GM21360 (cell line): ENCODE data around the gene ADAMTS20.
"Not testable (repeated sequence)": the region's sequence is repeated elsewhere in the genome, so short reads cannot be mapped to it uniquely, and the experiment has no call there.

Experiments used
- ATAC-seq: cut with Tn5 transposase; IDR thresholded peaks from one replicate; pipeline ENCODE4 v1.9.1; 2021; ENCODE audit warnings: mild to moderate bottlenecking, moderate library complexity; ENCODE audit not compliant: unreplicated experiment

Gene ADAMTS20, protein sequence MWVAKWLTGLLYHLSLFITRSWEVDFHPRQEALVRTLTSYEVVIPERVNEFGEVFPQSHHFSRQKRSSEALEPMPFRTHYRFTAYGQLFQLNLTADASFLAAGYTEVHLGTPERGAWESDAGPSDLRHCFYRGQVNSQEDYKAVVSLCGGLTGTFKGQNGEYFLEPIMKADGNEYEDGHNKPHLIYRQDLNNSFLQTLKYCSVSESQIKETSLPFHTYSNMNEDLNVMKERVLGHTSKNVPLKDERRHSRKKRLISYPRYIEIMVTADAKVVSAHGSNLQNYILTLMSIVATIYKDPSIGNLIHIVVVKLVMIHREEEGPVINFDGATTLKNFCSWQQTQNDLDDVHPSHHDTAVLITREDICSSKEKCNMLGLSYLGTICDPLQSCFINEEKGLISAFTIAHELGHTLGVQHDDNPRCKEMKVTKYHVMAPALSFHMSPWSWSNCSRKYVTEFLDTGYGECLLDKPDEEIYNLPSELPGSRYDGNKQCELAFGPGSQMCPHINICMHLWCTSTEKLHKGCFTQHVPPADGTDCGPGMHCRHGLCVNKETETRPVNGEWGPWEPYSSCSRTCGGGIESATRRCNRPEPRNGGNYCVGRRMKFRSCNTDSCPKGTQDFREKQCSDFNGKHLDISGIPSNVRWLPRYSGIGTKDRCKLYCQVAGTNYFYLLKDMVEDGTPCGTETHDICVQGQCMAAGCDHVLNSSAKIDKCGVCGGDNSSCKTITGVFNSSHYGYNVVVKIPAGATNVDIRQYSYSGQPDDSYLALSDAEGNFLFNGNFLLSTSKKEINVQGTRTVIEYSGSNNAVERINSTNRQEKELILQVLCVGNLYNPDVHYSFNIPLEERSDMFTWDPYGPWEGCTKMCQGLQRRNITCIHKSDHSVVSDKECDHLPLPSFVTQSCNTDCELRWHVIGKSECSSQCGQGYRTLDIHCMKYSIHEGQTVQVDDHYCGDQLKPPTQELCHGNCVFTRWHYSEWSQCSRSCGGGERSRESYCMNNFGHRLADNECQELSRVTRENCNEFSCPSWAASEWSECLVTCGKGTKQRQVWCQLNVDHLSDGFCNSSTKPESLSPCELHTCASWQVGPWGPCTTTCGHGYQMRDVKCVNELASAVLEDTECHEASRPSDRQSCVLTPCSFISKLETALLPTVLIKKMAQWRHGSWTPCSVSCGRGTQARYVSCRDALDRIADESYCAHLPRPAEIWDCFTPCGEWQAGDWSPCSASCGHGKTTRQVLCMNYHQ (N-terminal part only)

DNA sequence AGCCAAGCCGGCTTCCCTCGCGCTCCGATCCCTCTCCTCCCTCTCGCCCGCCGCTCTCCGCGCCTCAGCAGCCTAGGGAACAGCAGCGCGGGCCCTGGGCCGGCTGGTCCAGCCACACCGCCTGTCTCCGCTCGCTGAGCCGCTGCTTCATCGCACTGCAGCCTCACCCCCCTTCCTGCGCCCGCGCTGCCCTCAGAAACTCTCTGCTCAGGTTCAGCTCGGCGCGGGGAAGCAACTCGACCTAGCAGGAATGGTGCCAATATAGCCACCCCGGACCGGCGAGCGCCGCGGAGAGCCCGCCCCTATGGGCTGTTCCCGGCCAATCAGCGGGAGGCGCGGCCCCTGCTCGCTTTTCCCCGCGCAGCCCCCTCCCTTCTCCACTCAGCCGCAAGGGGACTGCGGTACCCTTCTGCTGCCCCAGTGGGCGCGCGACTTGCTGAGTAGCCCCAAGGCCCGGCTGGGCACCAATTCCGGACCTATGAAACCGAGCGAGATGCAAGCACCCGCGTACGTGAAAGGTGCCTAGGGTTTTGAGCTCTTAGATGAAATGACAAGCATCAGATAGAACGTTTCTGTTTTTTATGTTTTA lies at the start of gene ADAMTS20:
Gene ADAMTS20, minus strand, starts transcription at position 233 of the 589 bp plus-strand sequence. CDS start 282 bp downstream, outside the sequence.
- ATAC-seq, result no peak

DNA sequence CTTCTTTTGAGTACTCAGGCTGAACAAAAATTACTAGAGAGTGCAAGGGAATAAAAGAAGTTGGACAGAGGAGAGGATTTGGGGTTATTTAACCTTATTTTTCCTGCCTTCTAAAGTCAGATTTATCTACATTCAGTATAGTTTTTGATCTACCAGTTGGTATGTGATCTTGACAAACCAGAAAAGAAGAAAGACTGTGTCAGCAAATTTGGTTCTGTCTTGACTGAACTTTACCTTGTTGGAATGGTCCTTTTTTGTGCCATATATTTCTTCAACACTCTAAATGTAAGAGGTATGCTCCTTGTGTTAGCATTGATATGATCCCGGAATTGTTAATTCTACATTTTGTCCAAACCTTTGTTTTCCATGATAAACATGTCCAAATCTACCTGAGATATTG lies 47.7 kb upstream of the ADAMTS20 start:
- no peak for ATAC-seq

DNA sequence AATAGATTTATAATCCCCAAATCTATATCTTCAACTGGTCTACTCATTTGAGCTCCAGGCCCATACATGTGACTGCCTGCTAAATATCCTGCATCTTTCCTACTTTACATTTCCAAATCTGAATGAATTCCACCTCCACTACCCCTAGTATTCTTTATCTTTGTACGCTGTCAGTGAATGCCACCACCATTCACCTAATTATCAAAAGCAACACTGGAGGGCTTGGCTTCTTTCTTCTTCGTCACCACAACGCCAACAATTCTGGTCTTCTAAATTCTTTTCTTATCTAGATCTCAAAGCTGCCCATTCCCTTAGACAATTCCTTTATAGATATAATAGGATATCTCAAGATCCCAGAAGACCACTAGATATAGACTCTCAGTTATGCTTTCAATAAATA lies 47.1 kb upstream of the ADAMTS20 start:
- ATAC-seq, result no peak

DNA sequence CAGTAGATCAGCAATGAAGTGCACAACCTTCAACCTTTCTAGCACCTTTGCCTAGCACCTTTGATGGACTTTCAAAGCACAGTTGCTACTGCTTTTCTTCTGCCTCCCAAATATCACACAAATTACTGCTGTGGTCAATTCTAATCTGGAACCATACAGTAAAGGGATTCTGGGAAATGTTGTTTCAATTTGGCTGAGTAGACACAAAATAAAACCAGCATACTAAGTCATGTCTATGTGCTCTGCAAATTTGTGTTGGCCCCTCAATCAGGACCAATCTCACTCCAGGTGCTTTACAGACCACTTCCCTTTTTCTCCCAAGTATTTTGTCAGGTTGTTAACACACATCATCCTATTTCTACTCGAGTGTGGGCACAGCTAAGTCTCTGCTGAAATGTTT lies 38.3 kb upstream of the ADAMTS20 start:
- ATAC-seq, result no peak

DNA sequence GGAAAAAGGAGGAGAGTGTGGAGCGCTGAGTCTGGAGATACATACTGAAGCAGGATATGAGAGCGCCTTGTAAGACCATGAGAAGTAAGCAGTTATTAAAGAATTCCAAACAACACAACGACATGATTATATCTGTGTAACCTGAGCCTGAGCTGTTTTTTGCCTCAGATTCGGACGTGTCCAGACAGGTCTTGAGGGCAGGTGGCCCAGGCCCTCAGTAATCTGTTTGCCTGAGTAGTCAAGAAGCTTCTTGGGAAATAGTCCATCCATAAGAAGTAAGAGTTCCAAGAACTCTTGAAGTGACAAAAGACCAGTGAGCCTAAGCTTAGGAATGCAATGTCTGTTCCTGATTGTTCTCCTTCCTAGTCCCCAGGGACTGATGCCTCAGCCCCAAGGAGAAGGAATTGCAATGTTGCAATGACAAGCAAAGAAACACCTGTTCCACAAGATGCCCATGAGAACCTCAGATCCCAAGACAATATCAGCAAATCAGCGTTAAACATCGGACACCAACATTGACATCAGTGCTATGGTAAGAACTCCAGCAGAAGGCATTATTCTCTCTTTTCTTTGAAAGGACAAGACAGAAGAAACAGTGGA lies 34.7 kb upstream of the ADAMTS20 start:
- no peak for ATAC-seq

DNA sequence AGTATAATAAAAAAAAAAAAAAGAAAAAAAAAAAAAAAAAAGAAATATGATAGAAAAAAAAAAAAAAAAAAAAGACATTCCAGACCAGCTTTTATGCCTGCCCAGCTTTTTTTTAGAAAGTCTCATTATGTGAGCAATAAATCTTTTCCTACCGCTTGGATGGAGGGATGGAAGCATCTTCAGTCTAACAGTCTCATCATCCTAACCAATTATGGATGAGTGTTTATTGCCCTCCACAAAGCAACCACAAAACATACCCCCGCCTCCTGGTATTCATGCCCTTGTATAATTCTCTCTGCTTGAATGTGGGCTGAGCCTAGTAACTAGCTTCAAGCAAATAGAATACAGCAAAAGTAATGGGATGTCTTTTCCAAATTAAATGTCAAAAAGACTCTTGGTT lies 33.7 kb upstream of the ADAMTS20 start:
- ATAC-seq, result no peak

DNA sequence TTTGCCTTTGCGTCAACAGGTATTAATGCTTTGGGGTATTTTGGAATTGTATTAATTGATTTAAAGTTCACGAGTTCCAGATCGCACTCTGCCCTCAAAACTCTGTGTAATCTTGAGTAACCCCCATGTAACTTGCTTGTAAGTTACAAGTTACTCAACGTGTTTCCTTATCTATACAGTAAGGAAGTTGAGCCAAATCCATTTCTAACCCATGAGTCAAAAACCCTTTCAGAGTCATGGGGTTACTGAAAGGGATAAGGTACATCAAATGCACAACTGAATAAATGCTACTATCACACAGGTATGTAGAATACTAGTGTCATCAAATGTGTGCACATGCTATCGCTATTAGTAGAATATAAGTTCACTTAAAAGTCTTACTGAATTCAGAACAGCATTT lies 28.6 kb upstream of the ADAMTS20 start:
- no peak for ATAC-seq

DNA sequence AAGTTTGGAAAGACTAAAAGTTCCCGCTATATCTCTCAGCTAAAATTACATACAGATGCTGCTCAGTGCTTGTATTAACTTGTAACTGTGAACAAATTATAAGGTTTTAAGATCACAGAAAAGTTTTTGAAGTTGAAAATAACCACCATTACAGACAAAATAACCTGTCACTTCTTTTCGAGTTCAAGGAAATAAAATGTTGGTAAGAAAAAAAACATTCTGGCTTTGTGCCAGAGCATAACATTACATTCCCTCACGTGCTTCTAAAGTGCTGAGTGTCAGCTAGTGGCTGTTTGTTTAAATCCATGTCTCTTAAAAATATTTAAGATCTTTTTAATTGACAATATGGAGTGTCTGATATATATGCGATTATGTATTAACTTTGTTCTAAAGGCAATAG lies 27.2 kb upstream of the ADAMTS20 start:
- ATAC-seq, result no peak

DNA sequence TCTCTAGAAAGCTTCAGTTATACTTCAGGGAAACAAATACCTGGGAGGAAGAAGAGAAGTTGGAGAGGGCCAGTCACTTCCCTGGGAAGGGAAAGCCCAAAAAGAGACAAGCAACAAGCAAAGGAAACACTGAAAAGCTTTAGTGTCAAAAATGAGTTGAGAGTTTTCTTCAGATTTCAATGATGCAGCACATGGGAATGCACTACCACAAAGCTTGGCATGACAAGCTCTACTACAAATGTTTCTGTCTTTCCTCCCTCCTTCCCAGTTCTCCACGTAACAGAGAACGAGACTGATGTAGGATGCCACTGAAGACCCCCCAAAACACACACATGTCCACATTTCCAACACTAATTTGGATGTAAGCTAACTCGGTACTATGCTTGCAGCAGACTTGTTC lies 26.8 kb upstream of the ADAMTS20 start:
- ATAC-seq, result no peak

DNA sequence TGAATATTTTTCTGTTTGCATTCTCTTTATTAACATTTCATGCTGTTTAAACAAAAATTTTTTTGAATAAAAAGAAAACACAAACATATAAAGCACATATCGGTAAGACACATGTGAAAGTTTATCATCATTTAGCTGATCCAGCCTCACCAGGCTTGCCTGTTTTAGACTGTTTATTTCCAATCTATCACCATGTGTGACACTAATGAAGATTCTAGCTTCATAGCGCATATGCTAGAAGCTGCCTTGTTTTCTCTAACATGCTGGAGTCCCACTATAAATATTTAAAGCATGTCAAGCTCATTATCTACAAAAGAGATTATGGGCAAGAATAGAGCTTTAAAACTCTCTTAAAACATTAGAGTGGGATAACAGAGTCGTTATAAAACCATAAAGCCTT lies 25.4 kb upstream of the ADAMTS20 start:
- ATAC-seq, result no peak

DNA sequence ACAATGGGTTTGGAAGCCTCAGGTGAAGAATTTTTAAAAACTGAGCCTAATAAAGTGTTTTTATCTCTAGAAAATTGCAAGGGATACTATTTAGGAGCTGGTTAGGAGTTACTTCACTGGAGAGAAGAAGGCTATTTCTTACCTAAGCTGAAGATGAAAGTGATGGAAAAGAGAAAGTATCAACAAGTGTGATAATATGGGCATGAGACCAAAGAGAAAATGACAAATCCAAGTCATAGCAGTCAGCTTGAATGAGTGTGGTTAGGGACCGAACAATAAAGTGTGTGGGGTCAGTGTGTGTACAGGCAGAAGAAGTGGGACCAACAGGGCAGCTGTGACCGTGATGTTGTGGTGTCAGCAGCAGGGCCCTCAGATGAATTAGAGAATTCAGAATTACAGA lies 24.2 kb upstream of the ADAMTS20 start:
- ATAC-seq, result no peak

DNA sequence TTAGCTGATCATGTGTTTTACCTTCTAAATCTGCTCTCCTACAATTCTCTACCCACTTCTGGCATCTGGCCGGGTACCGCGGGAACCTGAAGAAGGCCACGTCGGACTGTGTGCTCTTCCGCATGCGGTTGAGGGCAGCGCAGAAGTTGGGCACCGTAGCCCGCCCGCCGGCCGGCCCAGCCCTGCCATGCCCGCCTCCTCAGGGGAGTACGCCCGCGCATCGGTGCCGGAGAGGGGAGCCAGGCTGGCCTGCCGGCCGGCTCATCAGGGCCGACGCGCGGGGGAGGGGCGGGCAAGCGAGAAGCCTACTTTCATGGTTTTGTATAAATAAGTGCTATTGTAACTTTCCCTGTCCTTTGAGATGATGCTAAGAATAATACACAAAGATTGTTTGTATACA lies 19.9 kb upstream of the ADAMTS20 start:
- no peak for ATAC-seq

DNA sequence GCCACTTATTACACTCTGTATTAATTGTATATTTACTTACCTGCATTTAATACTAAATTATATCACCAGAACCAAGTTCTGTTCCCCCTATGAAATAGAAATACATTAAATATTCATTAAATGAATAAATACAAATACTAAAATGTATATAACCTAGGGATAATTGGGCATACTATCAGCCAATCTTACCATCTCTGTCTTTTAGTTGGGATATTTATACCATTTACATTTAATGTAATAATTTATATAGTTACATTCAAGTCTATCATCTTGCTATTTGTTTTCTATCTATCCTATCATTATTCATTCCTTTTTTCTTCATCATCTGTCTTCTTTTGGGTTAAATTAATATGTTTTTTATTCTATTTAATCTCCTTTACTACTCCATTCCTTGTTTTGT lies 4.1 kb upstream of the ADAMTS20 start:
- ATAC-seq, result no peak

DNA sequence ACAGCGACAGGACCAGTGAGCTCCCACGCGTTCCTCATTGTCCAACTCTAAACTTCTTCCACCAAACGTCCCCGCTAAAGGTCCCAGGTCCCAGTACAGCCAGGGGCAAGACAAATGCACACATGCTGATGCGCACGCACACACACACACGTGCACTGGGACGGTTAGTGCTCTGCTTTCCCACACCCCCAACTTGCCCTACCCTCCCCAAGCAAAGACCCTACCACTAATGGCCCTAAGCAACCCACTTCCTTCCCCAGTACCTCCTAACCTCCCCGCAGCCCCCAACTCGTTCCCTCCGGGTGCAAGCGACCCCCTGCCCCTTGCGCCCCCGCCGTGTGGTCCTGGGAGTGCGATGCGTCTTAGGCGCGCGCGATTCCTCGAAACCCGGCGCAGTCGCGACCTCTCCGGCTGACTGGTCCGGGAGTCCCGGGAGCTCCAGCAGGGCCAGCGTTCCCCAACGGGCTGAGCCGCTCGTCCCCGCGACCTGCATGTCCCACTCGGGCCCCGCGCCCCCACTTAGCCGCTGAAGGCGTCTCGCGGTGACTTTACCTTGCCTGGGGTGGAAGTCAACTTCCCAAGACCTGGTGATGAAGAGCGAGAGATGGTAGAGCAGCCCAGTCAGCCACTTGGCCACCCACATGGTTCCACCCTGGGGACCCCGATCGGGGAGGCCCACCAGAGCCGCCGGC lies 578 bp downstream of the ADAMTS20 start:
- ATAC-seq, result no peak

DNA sequence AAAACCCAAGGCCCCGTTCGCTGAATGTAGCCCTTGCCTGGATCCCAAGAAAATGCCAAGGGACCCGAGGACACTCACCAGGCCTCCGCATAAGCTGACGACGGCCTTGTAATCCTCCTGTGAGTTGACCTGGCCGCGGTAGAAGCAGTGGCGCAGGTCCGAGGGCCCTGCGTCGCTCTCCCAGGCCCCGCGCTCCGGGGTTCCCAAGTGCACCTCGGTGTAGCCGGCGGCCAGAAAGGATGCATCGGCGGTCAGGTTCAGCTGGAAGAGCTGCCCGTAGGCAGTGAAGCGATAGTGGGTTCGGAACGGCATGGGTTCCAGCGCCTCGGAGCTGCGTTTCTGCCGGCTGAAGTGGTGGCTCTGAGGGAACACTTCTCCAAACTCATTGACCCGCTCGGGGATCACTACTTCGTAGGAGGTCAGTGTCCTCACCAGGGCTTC lies 1.2 kb downstream of the ADAMTS20 start:
- ATAC-seq, result no peak

DNA sequence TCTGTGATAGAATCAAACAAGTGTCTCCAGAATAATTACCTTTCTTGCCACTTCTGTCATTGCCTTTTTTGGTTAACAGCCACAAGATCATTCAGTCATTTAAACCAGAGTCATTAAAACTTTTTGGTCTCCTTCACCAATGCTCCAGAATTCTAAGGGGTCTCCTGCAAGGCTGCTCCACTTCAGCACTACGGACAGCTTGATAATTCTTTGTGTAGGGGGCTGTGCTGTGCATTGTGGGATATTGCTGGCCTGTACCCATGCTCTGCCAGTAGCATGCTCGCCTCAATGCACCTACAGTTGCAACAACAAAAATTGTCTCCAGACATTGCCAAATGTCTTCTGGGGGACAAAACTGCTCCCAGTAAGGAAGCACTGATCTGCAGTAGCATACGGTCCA lies 7.3 kb downstream of the ADAMTS20 start:
- no peak for ATAC-seq

DNA sequence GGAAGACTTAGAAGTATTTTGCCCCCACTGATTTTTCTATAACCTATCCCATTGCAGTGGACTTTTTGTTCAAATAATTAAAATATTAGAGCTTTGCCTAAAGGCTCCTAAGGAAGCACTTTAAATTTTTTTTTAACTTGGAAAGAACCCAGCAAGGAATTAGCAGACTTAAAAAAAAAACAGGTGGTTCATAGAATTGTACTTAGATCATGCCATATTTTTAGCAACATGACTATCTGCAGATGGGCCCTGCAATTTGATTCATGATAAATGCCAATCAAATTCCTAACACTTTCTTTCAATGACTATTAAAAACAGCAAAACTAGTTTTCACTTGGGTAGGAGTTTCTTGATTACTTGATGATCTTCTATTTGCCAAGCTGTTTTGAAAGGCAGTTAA lies 11.5 kb downstream of the ADAMTS20 start:
- no peak for ATAC-seq

DNA sequence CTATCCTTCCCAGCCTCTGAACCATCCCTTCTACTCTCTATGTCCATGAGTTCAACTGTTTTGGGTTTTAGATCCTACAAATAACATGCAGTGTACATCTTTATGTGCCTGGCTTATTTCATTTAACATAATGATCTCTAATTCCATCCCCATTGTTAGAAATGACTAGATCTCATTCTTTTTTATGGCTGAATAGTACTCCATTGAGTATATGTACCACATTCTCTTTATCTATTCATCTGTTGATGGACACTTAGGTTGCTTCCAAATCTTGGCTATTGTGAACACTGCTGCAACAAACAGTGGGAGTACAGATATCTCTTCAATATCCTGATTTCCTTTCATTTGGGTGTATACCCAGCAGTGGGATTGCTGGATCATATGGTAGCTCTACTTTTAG lies 14.3 kb downstream of the ADAMTS20 start:
- not testable (repeated sequence) for ATAC-seq

DNA sequence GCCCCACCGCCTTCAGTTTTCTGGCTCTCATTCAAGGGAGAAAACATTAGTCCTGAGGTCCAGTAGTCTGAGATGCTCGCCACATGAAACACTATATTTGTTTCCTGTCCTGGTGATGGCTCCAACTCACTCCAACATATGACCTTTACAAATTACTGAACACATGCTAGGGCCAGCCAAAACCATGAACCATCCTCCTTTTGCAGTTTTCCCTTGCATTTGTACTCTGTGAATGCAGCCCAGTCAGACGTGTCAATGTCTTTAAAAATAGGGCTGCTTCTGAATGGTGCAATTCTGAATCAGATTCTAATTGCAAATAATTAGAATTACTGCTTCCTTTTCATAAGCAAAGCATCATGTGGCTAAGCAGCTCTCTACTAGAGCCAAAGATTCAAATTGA lies 36.0 kb downstream of the ADAMTS20 start:
- no peak for ATAC-seq

DNA sequence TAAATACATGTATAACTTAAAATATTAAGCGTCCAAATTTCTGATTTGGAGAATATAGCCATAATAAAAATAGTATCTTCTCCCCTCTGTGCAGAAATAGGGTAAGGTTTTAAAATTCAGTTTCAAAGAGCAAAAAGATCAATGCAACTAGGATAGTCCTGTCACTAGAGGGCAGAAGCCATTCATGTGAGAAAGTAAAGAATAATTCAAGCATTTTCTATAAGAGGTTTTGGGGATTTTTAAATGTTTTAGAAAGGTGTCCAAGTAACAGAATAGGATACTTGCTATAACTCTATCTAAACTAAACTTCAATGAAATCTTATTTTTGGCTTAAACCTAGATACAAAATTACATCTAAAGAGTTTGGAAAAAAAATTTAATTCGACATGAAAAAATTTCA lies 50.3 kb downstream of the ADAMTS20 start:
- ATAC-seq, result no peak
